GM23338 (cell line): Measurements from ENCODE around the gene CETN2.

Experiments used
- CTCF ChIP-seq, 2 experiments: fragments of 200-600 bp in 1 of 2; sonication (generic) in 1 of 2; conservative IDR thresholded peaks; 2 replicates each; pipeline versions ENCODE4 v1.5.1 to v1.6.1; 2016 to 2017; ENCODE audit warnings: antibody characterized with exemption in 2 of 2, low read depth in 2 of 2, mild to moderate bottlenecking in 2 of 2, moderate library complexity in 1 of 2
- EZH2phosphoT487 ChIP-seq: fragments of 200-600 bp; sonication (generic); IDR thresholded peaks from one replicate; pipeline ENCODE4 v1.8.1; 2018; ENCODE audit warnings: antibody characterized with exemption; ENCODE audit not compliant: unreplicated experiment

- TF ChIP-seq EZH2phosphoT487, result no peak
- TF ChIP-seq CTCF (conservative IDR thresholded peaks at IDR 0.05; ENCODE audit: low read depth in 2 of 2), result no peak
These were observed 46.6 kb upstream of the CETN2 start for GRCh38 chrX:152876931-152877840.
